ENCODE results near the gene HIVEP2.
A peak's percentile ranks its signal among the peaks of the same experiment; 100 is the strongest.

Gene HIVEP2

GRCh38 chr6:142857233-142857761 lies 87.7 kb downstream of the HIVEP2 start:
- DNase-seq, result peak; percentile 54

- DNase-seq, result no peak
Observed at GRCh38 chr6:142856624-142857232, 88.2 kb downstream of the HIVEP2 start.

GRCh38 chr6:142855893-142856623 lies 88.9 kb downstream of the HIVEP2 start:
- DNase-seq, result no peak

- no peak for DNase-seq
Observed at GRCh38 chr6:142854589-142855488, 90.1 kb downstream of the HIVEP2 start.

DNA sequence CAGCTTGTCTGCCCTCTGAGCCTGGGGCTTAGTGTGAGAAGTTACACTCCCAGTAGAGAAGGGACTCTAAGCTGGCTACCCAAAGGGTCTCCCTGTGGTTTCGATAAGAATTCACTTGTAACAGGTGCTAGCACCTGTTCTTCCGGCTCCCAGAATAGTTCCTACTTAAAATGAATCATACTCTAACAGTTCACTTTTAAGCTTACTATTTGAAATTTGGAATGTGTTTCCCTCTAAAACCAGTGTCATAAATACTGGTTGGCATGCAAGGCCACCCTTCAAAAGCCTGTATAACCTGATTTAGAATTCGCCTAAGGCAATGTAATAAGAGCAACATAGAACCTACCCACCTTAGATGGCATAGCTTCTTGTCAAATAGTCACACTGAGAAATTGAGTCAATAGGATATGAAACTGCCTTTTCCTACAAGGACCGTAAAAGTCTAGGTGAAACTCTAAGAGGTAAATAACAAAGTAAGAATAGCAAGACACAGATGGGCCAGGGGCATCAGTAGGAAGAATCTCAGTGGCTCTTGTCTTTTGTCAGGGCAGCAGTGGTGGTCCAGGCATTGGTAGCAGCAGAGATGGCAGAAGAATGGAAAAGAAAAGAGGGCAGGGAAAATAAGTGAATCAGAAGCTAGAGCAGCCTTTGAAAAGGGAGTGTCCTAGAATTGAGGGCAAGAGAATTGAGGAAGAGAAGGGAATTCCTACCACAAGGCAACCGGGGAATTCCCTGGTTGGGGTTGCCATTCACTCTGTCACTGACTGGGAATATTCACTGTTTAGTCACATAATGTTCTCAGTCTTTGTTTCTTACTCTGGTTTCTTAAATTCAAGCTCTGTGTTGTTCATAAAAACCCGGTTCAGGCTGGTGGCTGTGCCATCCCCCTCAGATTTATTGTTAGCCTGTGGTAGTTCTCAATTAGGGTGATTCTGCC lies 91.5 kb downstream of the HIVEP2 start:
- DNase-seq, result no peak

DNA sequence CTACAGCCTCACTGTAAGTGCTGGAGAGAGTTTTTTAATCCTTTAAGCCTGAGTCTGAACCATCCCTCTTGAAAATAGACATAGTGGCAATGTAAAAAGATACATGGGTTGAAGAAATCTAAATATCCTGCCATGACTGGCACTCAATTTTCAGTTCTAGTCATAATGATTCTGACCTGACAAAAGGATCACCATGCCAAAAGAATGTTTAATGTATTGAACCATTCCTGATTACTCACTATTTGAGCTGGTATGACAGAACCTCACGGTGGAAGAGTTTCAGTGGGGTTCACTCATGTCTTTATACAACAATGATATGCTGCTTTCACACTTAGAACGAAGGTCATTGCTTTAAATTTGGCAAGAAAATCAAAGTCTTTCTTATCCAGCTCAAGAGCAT lies 93.4 kb downstream of the HIVEP2 start:
- no peak for DNase-seq

DNA sequence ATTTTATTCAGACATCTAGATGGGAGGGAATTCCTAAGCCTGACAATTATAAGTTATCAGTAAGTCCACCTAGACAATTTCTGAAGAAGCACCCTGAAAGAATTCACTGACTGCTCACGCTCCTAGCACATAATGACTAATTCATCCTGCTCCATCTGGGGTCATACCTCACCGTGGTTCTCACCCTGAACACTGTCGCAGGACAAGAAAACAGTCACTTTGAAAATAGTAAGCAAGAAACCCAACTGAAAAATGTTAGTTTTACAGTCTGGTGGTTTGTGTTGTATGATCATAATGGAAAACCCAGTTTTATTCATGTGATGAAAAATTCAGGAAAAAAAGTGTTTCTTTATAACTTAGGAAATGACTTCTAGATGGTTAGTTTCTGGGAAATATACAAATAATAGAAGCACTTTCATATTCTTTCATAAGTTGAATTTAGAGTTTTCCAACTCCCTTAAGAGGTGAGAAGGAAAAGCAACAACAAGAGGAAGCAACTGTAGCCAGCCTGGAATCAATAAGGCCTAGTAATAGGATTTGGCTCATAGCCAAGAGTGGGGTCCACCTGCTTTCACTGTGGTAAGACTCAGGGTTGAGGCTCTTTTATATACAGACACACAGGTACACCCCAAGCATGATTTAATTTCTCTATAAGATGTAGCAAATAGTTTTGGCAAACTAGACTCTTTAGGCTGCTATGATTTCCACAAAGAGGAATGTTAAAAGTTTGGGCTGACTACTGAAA lies 94.1 kb downstream of the HIVEP2 start:
- no peak for DNase-seq

- DNase-seq, result no peak
Observed at GRCh38 chr6:142848976-142849375, 96.0 kb downstream of the HIVEP2 start.

- no peak for DNase-seq
Observed at GRCh38 chr6:142848156-142848555, 96.8 kb downstream of the HIVEP2 start.

GRCh38 chr6:142846883-142847287 lies 98.1 kb downstream of the HIVEP2 start:
- no peak for DNase-seq

- DNase-seq, result no peak
Observed at GRCh38 chr6:142846459-142846831, 98.5 kb downstream of the HIVEP2 start.

GRCh38 chr6:142845624-142846458 lies 99.1 kb downstream of the HIVEP2 start:
- no peak for DNase-seq

DNA sequence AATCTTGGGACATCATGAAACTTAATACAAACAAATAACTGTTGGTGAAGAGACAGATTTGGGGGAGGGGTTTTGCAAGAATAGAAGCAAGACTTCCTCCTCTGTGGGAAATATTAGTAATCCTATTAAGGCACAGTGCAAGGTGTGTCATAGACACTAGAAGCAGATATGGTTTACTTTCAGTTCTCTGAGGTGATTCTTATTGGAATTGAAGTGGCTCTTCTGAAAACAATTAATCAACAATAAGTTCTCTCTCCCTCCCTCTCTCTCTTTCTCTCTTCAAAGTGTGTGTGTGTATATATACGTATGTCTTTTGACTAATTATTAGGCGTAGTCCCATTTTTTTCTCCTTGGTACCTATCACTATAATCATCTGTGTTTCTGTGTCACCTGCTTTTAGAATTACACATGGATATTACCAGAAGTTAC lies 99.8 kb downstream of the HIVEP2 start:
- no peak for DNase-seq

GRCh38 chr6:142844065-142844755 lies 100.8 kb downstream of the HIVEP2 start:
- peak; percentile 20 for DNase-seq

DNA sequence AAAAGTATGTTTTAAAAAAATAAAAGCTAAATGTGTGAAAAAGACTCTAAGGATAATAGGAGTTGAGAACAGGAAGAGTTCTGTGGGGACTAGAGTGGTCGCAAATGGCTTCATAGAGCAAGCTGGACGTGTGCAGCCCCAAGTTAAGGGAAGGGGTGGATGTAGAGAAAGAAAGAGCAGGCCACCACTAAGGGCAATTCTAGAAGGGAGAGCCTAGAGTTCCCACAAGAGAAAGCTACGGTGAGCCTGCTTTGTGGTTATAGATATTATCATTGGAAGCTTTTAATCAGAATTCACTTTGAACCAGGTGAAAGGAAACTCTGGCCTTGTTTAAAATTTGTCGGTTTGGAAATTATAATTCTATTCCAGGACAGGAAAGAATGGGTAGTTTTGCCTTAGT lies 101.6 kb downstream of the HIVEP2 start:
- no peak for DNase-seq

- DNase-seq, result no peak
Observed at GRCh38 chr6:142842418-142843261, 102.3 kb downstream of the HIVEP2 start.

DNA sequence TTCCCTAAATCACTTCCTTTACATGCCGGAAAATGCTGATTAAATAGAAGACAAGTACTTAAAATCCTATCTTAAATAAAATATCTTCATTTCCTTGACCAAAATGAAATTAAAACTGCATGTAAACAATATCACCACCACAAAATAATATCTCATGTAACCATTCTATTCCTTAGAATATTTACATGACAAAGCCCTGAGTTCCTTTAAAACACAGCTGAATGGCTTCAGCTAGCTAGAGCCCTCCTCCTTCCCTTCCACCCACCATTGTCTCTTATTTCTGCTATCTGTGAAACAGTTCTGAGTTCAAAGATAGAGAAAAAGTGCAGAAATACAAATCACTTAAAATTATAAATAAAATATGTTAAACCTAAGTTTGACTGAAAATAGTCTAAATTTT lies 103.1 kb downstream of the HIVEP2 start:
- no peak for DNase-seq

- no peak for DNase-seq
Observed at GRCh38 chr6:142839686-142840040, 105.3 kb downstream of the HIVEP2 start.

Measured in KG1 (cell line).